Mammary epithelial cell (primary cell): ENCODE data around the gene MESP1.

Experiments used
- EZH2 ChIP-seq: IDR thresholded peaks from 2 replicates; pipeline ENCODE4 v1.6.1; 2012; ENCODE audit warnings: low read length, inconsistent platforms, borderline replicate concordance
- TF ChIP-seq, protein P1 (sequence below), 2 donors: IDR thresholded peaks in 1 of 2; conservative IDR thresholded peaks in 1 of 2; 2 replicates each; pipeline ENCODE4 v1.5.1; 2011 to 2012; ENCODE audit warnings: inconsistent platforms in 2 of 2, low read length in 2 of 2, mild to moderate bottlenecking in 2 of 2, control low read depth in 1 of 2, low read depth in 1 of 2; ENCODE audit not compliant: insufficient read depth in 1 of 2; ENCODE audit errors: extremely low read depth in 1 of 2

DNA sequence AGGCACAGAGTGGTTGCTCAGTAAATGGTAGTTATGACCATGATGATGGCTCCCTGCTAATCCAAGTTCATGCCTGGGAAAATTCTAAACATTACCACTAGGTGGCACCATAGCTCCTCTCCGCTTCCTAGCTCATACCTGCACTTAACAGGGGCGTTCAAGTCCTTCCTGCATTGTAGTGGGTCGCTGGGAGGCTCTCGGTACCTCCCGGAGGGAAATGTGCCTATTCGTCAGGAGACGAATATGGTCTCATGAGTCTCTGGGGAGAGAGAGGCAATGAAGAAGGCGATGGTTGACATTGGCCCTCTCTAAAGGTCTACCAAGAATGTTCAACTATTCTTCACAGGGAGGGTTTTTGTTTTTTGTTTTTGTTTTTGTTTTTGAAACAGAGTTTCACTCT is 10.9 kb downstream of the MESP1 start:
- TF ChIP-seq EZH2: no peak
- TF ChIP-seq, protein P1, sequence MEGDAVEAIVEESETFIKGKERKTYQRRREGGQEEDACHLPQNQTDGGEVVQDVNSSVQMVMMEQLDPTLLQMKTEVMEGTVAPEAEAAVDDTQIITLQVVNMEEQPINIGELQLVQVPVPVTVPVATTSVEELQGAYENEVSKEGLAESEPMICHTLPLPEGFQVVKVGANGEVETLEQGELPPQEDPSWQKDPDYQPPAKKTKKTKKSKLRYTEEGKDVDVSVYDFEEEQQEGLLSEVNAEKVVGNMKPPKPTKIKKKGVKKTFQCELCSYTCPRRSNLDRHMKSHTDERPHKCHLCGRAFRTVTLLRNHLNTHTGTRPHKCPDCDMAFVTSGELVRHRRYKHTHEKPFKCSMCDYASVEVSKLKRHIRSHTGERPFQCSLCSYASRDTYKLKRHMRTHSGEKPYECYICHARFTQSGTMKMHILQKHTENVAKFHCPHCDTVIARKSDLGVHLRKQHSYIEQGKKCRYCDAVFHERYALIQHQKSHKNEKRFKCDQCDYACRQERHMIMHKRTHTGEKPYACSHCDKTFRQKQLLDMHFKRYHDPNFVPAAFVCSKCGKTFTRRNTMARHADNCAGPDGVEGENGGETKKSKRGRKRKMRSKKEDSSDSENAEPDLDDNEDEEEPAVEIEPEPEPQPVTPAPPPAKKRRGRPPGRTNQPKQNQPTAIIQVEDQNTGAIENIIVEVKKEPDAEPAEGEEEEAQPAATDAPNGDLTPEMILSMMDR (conservative IDR thresholded peaks at IDR 0.05 in 1 of 2, IDR thresholded peaks at IDR 0.05 in 1 of 2; ENCODE audit: extremely low read depth in 1 of 2, insufficient read depth in 1 of 2, low read depth in 1 of 2, low read length in 2 of 2): peak; percentile 89
